ENCODE results near the gene PRICKLE2. TPM values are rescaled to one million over a fixed set of nuclear protein-coding genes. Genes with fewer than 3 reads are reported as not detected.
A peak's percentile ranks its signal among the peaks of the same experiment; 100 is the strongest.

PRICKLE2 gene
- total RNA-seq, 1 experiment from 2014 or later, result 3.2 TPM

DNA sequence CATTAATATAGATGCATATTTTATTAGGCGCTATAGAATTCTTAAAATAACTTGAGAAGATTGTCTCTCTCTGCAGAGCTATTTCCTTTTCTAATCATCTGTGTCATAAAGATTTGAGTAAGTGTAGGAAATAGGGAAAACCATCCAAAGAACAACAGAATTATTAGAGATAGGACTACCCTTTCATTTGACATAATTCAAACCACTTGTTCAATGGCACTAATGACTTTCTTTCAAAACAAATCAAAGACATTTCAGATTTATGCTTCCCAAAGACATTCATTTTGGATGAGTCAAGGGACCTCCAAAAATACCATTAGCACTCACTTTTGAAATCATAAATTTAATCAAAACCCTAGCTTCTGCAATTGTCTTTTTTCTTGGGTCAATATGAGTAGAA, 29.5 kb downstream of the PRICKLE2 start:
- no peak overlapping the region for H3T11ph ChIP-seq (ENCODE audit: low read length)
- no peak overlapping the region for H3K4me2 ChIP-seq (ENCODE audit: insufficient read depth, insufficient read length, low read length)
- no peaks in the 10 kb centered on the region for H3K27me3 ChIP-seq (ENCODE audit: insufficient read depth, low read length)
- H2BK5ac ChIP-seq (ENCODE audit: insufficient read length, low read length), result no peak overlapping the region
- H3K4ac ChIP-seq (ENCODE audit: low read depth, low read length), result no peak overlapping the region
- H3K27ac ChIP-seq (ENCODE audit: insufficient read length, low read depth, low read length), result peak overlapping the region; percentile 69
- Mint-ChIP-seq H3K4me3 (no peak overlapping the region), H3K9me3 (peaks cover 13 to 16% of the 10 kb centered on the region in 2 experiments), H3K27me3 (ENCODE audit: low read depth) (no peaks in the 10 kb centered on the region), H3K27ac (peak overlapping the region in 1 of 3 experiments; percentile 94; a peak in 2 of 7 replicates), H3K36me3 (ENCODE audit: insufficient read depth in 1 of 3, low read depth in 3 of 3) (peaks cover 24 to 31% (median 30%) of the 10 kb centered on the region in 3 experiments), H3K4me1 (peaks cover 15 to 16% of the 10 kb centered on the region in 2 experiments)
- no peaks in the 10 kb centered on the region for H3K23me2 ChIP-seq (ENCODE audit: insufficient read length, low read depth, low read length, poor library complexity, severe bottlenecking)
- H2BK120ac ChIP-seq (ENCODE audit: low read depth, low read length, poor library complexity, severe bottlenecking), result no peak overlapping the region
- no peak overlapping the region for H2BK15ac ChIP-seq (ENCODE audit: low read depth, low read length)
- no peak overlapping the region for H3K56ac ChIP-seq (ENCODE audit: insufficient read length, low read depth, low read length)
- no peak overlapping the region for H3K23ac ChIP-seq (ENCODE audit: insufficient read length, low read depth, low read length)
- no peak for DNase-seq
- no peaks in the 10 kb centered on the region for H3K79me2 ChIP-seq (ENCODE audit: insufficient read depth, low read length)
- no peaks in the 10 kb centered on the region for H3K9me3 ChIP-seq (ENCODE audit: control insufficient read depth, low read depth, low read length)
- no peak overlapping the region for H2BK12ac ChIP-seq (ENCODE audit: insufficient read length, low read depth, low read length)
- no peaks in the 10 kb centered on the region for H4K20me1 ChIP-seq (ENCODE audit: control insufficient read depth, insufficient read depth, insufficient read length)
- no peak overlapping the region for H3K14ac ChIP-seq (ENCODE audit: insufficient read depth, low read length)
- TF ChIP-seq, protein P1, sequence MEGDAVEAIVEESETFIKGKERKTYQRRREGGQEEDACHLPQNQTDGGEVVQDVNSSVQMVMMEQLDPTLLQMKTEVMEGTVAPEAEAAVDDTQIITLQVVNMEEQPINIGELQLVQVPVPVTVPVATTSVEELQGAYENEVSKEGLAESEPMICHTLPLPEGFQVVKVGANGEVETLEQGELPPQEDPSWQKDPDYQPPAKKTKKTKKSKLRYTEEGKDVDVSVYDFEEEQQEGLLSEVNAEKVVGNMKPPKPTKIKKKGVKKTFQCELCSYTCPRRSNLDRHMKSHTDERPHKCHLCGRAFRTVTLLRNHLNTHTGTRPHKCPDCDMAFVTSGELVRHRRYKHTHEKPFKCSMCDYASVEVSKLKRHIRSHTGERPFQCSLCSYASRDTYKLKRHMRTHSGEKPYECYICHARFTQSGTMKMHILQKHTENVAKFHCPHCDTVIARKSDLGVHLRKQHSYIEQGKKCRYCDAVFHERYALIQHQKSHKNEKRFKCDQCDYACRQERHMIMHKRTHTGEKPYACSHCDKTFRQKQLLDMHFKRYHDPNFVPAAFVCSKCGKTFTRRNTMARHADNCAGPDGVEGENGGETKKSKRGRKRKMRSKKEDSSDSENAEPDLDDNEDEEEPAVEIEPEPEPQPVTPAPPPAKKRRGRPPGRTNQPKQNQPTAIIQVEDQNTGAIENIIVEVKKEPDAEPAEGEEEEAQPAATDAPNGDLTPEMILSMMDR (conservative IDR thresholded peaks at IDR 0.05), result no peak
- H2AFZ ChIP-seq (ENCODE audit: low read length), result no peak overlapping the region
- H4K8ac ChIP-seq (replicated peaks; ENCODE audit: insufficient read length, low read depth, low read length), result no peak overlapping the region
- no peak overlapping the region for H2BK20ac ChIP-seq (ENCODE audit: low read depth, low read length, poor library complexity, severe bottlenecking)
- H2AK5ac ChIP-seq (ENCODE audit: insufficient read length, low read length), result no peak overlapping the region
- no peak overlapping the region for H4K5ac ChIP-seq (ENCODE audit: insufficient read length, low read depth, low read length)
- no peak overlapping the region for H3K9ac ChIP-seq (ENCODE audit: extremely low read depth, insufficient read length, low read length)
- no peak overlapping the region for H3K18ac ChIP-seq (ENCODE audit: insufficient read length, low read depth, low read length)
- no CpG with 5 or more reads among the region's 1 CpG for WGBS (ENCODE audit: extremely low coverage, insufficient read length, low lambda C conversion rate)
- no peaks in the 10 kb centered on the region for H3K79me1 ChIP-seq (ENCODE audit: insufficient read depth, low read depth, low read length, poor library complexity, severe bottlenecking)
- peaks cover 2% of the 10 kb centered on the region; the same call in 1 of the 2 replicates for H3K4me1 ChIP-seq (ENCODE audit: insufficient read depth, low read length)
- H4K91ac ChIP-seq (ENCODE audit: insufficient read length, low read depth, low read length), result no peak overlapping the region
